Neural cell (in vitro differentiated cells): ENCODE results near the gene MOB3B. TPM values are rescaled to one million over a fixed set of nuclear protein-coding genes. Genes with fewer than 3 reads are reported as not detected.

Experiments
- H2AFZ ChIP-seq: fragments of 200-600, 300-800 bp; sonication (generic), shearing (Covaris generic); 2 replicates; pipeline ENCODE4 v1.6.0; 2014; ENCODE audit warnings: low read depth, mild to moderate bottlenecking, antibody characterized with exemption, low read length, moderate library complexity
- H3F3A ChIP-seq: fragments of 200-600 bp; shearing (Covaris generic); 2 replicates; pipeline ENCODE4 v1.6.1; 2016; ENCODE audit warnings: mild to moderate bottlenecking, moderate library complexity, mixed read lengths, antibody characterized with exemption, low read length; ENCODE audit not compliant: insufficient read depth, poor library complexity, severe bottlenecking
- H3K27ac ChIP-seq: fragments of 200-600, 300-800 bp; sonication (generic), shearing (Covaris generic); 2 replicates; pipeline ENCODE4 v1.5.1; 2014; ENCODE audit warnings: mild to moderate bottlenecking, low read length, moderate library complexity
- H3K27me3 ChIP-seq: fragments of 300-800, 200-600 bp; sonication (generic), shearing (Covaris generic); 2 replicates; pipeline ENCODE4 v1.6.0; 2014; ENCODE audit warnings: mild to moderate bottlenecking, low read depth, low read length, moderate library complexity; ENCODE audit not compliant: insufficient read depth
- H3K36me3 ChIP-seq: fragments of 300-800, 200-600 bp; sonication (generic), shearing (Covaris generic); 2 replicates; pipeline ENCODE4 v1.5.1; 2014; ENCODE audit warnings: mild to moderate bottlenecking, antibody characterized with exemption, low read length, moderate library complexity; ENCODE audit not compliant: insufficient read depth
- H3K4me2 ChIP-seq: fragments of 300-800, 200-600 bp; sonication (generic), shearing (Covaris generic); 2 replicates; pipeline ENCODE4 v1.6.0; 2014; ENCODE audit warnings: mild to moderate bottlenecking, low read length
- H3K4me3 ChIP-seq: fragments of 300-800, 200-600 bp; sonication (generic), shearing (Covaris generic); 2 replicates; pipeline ENCODE4 v1.5.1; 2014; ENCODE audit warnings: mild to moderate bottlenecking, low read length, moderate library complexity
- H3K79me2 ChIP-seq: fragments of 200-600 bp; shearing (Covaris generic); replicated peaks from 2 replicates; pipeline ENCODE4 v1.6.0; 2014; ENCODE audit warnings: mild to moderate bottlenecking, low read length, moderate library complexity; ENCODE audit not compliant: insufficient read depth
- H3K9ac ChIP-seq: fragments of 300-800, 200-600 bp; sonication (generic), shearing (Covaris generic); 2 replicates; pipeline ENCODE4 v1.6.1; 2016; ENCODE audit warnings: mild to moderate bottlenecking, low read length, mixed read lengths
- H3K9me2 ChIP-seq: fragments of 200-600 bp; shearing (Covaris generic); 2 replicates; pipeline ENCODE4 v1.6.1; 2016; ENCODE audit warnings: mild to moderate bottlenecking, low read length, mixed read lengths; ENCODE audit not compliant: insufficient read depth
- H3K9me3 ChIP-seq: fragments of 200-600, 300-800 bp; sonication (generic), shearing (Covaris generic); 2 replicates; pipeline ENCODE4 v1.6.1; 2016; ENCODE audit warnings: mild to moderate bottlenecking, mixed run types, low read length, moderate library complexity, mixed read lengths
- H4K20me1 ChIP-seq: fragments of 200-600 bp; shearing (Covaris generic); 2 replicates; pipeline ENCODE4 v1.6.1; 2016; ENCODE audit warnings: mild to moderate bottlenecking, mixed run types; ENCODE audit not compliant: insufficient read depth
- EP300 ChIP-seq: fragments of 450-650 bp; conservative IDR thresholded peaks from 2 replicates; pipeline ENCODE4 v1.6.1; 2014; ENCODE audit warnings: antibody characterized with exemption, mild to moderate bottlenecking, moderate library complexity; ENCODE audit not compliant: poor library complexity, severe bottlenecking
- EZH2 ChIP-seq: fragments of 200-600, 300-800 bp; shearing (Covaris generic), sonication (generic); IDR thresholded peaks from 2 replicates; pipeline ENCODE4 v1.6.1; 2014; ENCODE audit warnings: antibody characterized with exemption, low read length, borderline replicate concordance, mild to moderate bottlenecking; ENCODE audit not compliant: insufficient read depth, poor library complexity, severe bottlenecking
- MXI1 ChIP-seq: fragments of 450-650 bp; conservative IDR thresholded peaks from 2 replicates; pipeline ENCODE4 v1.6.1; 2014; ENCODE audit warnings: antibody characterized with exemption, mild to moderate bottlenecking; ENCODE audit not compliant: poor library complexity, severe bottlenecking
- POLR2AphosphoS5 ChIP-seq: IDR thresholded peaks from 2 replicates; pipeline ENCODE4 v1.6.1; 2012
- RAD21 ChIP-seq: fragments of 450-650 bp; conservative IDR thresholded peaks from 2 replicates; pipeline ENCODE4 v1.6.1; 2014; ENCODE audit warnings: antibody characterized with exemption, mild to moderate bottlenecking, moderate library complexity
- SMC3 ChIP-seq: fragments of 450-650 bp; conservative IDR thresholded peaks from 2 replicates; pipeline ENCODE4 v1.6.1; 2014; ENCODE audit warnings: antibody characterized with exemption, mild to moderate bottlenecking, moderate library complexity; ENCODE audit not compliant: poor library complexity
- TAF1 ChIP-seq: IDR thresholded peaks from 2 replicates; pipeline ENCODE4 v1.6.1; 2012; ENCODE audit warnings: low read depth
- polyA plus RNA-seq: library from polyadenylated mRNA; depleted of rRNA; stranded (reverse); fragments of >200 nt; gene quantifications from 2 replicates; pipeline ENCODE4 v1.2.3, GENCODE V29; 2014
- TF ChIP-seq, protein P1 (sequence below): IDR thresholded peaks from 2 replicates; pipeline ENCODE4 v1.6.1; 2012; ENCODE audit warnings: borderline replicate concordance
- TF ChIP-seq, protein P2 (sequence below): fragments of 450-650 bp; IDR thresholded peaks from 2 replicates; pipeline ENCODE4 v1.5.1; 2014; ENCODE audit warnings: antibody characterized with exemption, mild to moderate bottlenecking, moderate library complexity; ENCODE audit not compliant: poor library complexity, severe bottlenecking

MOB3B gene
- polyA plus RNA-seq, 1 donor from 2014 or later, result 1.8 TPM

DNA sequence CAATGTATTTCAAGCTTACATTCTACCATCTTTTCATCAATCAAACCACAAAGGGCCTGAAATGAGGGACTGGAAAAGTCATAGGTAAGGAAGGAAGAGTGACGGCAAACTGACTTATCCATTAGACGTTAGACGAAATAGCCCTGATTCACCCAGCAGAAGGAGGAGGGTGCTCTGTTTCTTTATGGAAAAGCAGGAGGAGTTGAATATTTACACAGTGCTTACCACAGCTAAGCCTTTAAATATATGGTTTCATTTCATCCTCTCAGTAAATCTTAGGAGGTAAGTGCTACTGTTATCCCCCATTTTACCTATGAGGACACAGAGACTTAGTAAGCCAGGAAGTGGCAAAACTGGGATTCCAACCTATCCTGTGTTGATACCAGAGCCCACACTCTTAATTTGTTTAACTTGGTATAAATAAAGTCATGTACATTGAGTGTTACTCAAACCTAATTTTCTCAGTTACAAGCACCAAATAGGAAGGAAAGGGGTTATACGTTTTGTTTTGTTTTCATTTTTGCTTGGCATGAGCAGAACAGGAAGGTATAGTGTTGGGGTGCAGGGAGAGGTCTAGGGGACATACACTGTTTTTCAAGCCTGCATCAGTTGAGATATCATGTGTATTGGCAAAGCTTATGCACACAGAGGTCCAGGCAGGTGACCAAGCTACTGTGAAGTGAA, 103.6 kb downstream of the MOB3B start:
- Histone ChIP-seq H3K9me2 (no peaks in the 10 kb centered on the region), H3K4me3 (no peak overlapping the region), H4K20me1 (no peaks in the 10 kb centered on the region), H3K27me3 (no peaks in the 10 kb centered on the region), H3K9me3 (no peaks in the 10 kb centered on the region), H3K4me2 (no peak overlapping the region), H3F3A (no peaks in the 10 kb centered on the region), H3K27ac (no peak overlapping the region), H3K79me2 (no peaks in the 10 kb centered on the region), H2AFZ (no peak overlapping the region), H3K36me3 (no peaks in the 10 kb centered on the region), H3K9ac (no peak overlapping the region)
- TF ChIP-seq, protein P1, sequence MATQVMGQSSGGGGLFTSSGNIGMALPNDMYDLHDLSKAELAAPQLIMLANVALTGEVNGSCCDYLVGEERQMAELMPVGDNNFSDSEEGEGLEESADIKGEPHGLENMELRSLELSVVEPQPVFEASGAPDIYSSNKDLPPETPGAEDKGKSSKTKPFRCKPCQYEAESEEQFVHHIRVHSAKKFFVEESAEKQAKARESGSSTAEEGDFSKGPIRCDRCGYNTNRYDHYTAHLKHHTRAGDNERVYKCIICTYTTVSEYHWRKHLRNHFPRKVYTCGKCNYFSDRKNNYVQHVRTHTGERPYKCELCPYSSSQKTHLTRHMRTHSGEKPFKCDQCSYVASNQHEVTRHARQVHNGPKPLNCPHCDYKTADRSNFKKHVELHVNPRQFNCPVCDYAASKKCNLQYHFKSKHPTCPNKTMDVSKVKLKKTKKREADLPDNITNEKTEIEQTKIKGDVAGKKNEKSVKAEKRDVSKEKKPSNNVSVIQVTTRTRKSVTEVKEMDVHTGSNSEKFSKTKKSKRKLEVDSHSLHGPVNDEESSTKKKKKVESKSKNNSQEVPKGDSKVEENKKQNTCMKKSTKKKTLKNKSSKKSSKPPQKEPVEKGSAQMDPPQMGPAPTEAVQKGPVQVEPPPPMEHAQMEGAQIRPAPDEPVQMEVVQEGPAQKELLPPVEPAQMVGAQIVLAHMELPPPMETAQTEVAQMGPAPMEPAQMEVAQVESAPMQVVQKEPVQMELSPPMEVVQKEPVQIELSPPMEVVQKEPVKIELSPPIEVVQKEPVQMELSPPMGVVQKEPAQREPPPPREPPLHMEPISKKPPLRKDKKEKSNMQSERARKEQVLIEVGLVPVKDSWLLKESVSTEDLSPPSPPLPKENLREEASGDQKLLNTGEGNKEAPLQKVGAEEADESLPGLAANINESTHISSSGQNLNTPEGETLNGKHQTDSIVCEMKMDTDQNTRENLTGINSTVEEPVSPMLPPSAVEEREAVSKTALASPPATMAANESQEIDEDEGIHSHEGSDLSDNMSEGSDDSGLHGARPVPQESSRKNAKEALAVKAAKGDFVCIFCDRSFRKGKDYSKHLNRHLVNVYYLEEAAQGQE, result no peak
- TF ChIP-seq TAF1 (no peak), POLR2AphosphoS5 (no peak), SMC3 (no peak), EP300 (no peak), MXI1 (no peak), EZH2 (no peak), RAD21 (no peak)
- TF ChIP-seq, protein P2, sequence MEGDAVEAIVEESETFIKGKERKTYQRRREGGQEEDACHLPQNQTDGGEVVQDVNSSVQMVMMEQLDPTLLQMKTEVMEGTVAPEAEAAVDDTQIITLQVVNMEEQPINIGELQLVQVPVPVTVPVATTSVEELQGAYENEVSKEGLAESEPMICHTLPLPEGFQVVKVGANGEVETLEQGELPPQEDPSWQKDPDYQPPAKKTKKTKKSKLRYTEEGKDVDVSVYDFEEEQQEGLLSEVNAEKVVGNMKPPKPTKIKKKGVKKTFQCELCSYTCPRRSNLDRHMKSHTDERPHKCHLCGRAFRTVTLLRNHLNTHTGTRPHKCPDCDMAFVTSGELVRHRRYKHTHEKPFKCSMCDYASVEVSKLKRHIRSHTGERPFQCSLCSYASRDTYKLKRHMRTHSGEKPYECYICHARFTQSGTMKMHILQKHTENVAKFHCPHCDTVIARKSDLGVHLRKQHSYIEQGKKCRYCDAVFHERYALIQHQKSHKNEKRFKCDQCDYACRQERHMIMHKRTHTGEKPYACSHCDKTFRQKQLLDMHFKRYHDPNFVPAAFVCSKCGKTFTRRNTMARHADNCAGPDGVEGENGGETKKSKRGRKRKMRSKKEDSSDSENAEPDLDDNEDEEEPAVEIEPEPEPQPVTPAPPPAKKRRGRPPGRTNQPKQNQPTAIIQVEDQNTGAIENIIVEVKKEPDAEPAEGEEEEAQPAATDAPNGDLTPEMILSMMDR, result no peak

DNA sequence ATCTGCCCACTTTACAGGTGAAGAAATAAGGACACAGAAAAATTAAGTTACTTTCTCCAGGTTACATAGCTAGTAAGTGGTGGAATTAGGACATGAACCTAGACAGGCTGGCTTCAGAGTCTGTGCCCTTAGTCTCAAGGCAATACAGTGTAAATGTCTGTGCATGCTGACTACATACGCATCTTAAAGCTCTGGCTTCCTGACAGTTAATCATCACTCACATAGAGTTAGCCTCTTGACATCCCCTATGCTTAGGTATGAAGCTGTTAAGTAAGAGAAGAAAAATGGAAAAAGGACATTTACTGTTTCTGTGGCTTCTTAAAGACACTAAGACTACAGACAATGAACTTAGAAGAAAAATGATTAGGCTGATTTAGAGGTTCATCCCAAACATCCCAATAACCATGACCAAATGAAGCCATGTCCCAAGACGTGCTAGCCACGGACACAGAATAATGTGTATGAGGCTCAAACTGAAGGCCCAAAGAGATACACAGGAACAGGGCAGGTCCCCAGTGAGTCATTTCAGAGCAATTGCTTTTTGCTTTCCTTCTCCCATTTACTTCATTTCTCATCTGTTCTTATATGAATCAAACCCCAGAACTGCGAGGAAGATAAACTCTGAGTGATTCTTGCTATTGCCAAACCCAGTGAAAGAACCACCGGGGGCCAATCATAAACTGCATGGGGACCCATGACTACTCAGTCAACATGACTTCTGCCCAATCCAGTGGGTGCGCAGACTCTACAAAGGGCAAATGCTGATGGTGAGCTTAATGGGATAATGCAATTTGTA, 105.5 kb downstream of the MOB3B start:
- Histone ChIP-seq H4K20me1 (no peaks in the 10 kb centered on the region), H3K4me2 (no peak overlapping the region), H3K4me3 (no peak overlapping the region), H3K36me3 (no peaks in the 10 kb centered on the region), H3K9ac (no peak overlapping the region), H3K9me3 (no peaks in the 10 kb centered on the region), H3K27me3 (no peaks in the 10 kb centered on the region), H3K27ac (peak overlapping the region; percentile 38), H3K79me2 (no peaks in the 10 kb centered on the region), H3K9me2 (no peaks in the 10 kb centered on the region), H2AFZ (no peak overlapping the region), H3F3A (no peaks in the 10 kb centered on the region)
- TF ChIP-seq TAF1 (no peak), POLR2AphosphoS5 (peak; percentile 69), EP300 (peak; percentile 87)
